Measurements from ENCODE around the gene TPPP2.

The TPPP2 gene

GRCh38 chr14:21034707-21035106, 4.7 kb downstream of the TPPP2 start, which contains the start of gene RNASE13 (continued):
- no peak for TF ChIP-seq ZNF202 (tag by site-specific recombination; IDR thresholded peaks at IDR 0.05; ENCODE audit: borderline replicate concordance)
- no peak for TF ChIP-seq ZNF133 (tag by site-specific recombination; IDR thresholded peaks at IDR 0.05)

DNA sequence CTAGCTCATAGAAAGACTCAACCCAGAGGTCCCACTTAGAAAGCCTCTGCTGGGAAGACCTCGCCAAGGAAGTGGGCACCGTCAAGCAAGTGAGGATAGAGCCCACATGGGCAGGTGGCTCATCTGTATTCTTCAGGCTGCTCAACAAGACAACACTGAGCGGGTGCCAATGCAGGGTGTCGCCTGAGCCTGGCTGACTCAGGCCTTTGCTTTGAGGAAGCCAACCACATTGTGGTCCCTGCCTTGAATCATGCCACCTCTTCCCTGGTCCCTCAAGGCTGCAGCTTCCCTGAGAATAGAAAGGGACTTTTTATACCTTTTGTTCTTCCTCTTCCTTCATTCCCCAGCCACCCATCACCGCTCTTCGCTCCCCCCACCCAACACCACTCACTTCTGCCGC, 6.7 kb downstream of the TPPP2 start:
- no peak overlapping the region for H3K4me3 ChIP-seq (ENCODE audit: low read depth, low read length)
- H3K9me3 ChIP-seq (ENCODE audit: control insufficient read depth, insufficient read depth, low read depth, low read length), result no peaks in the 10 kb centered on the region
- no peaks in the 10 kb centered on the region for H3K4me1 ChIP-seq (ENCODE audit: control insufficient read depth, insufficient read depth, low read length)
- CTCF ChIA-PET, result interaction anchor here (1.6 to 3.2 kb wide), 2 partner anchors 22 to 32 kb away, joined by 5 to 31 read pairs; no protein-coding TSS in a partner anchor
- no peak overlapping the region for H3K27ac ChIP-seq (ENCODE audit: extremely low read depth, low read depth, low read length)
- H3K36me3 ChIP-seq (ENCODE audit: control insufficient read depth in 2 of 2, insufficient read depth in 1 of 2, low read length in 2 of 2), result no peaks in the 10 kb centered on the region
- TF ChIP-seq ZNF791 (tag by site-specific recombination; IDR thresholded peaks at IDR 0.05), result no peak
- TF ChIP-seq ZBTB7A (tag by site-specific recombination; IDR thresholded peaks at IDR 0.05; ENCODE audit: low read depth), result no peak
- TF ChIP-seq, protein P1, sequence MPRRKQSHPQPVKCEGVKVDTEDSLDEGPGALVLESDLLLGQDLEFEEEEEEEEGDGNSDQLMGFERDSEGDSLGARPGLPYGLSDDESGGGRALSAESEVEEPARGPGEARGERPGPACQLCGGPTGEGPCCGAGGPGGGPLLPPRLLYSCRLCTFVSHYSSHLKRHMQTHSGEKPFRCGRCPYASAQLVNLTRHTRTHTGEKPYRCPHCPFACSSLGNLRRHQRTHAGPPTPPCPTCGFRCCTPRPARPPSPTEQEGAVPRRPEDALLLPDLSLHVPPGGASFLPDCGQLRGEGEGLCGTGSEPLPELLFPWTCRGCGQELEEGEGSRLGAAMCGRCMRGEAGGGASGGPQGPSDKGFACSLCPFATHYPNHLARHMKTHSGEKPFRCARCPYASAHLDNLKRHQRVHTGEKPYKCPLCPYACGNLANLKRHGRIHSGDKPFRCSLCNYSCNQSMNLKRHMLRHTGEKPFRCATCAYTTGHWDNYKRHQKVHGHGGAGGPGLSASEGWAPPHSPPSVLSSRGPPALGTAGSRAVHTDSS (tag by site-specific recombination; IDR thresholded peaks at IDR 0.05), result no peak
- no peak for TF ChIP-seq ZNF624 (tag by site-specific recombination; IDR thresholded peaks at IDR 0.05)
- TF ChIP-seq ZNF701 (tag by site-specific recombination; IDR thresholded peaks at IDR 0.05), result no peak
- TF ChIP-seq ZNF596 (tag by site-specific recombination; IDR thresholded peaks at IDR 0.05), result no peak
- TF ChIP-seq ZNF19 (tag by site-specific recombination; IDR thresholded peaks at IDR 0.05; ENCODE audit: low read depth), result no peak
- TF ChIP-seq SETDB1 (IDR thresholded peaks at IDR 0.05; ENCODE audit: insufficient read length, low read length), result no peak
- TF ChIP-seq ZNF335 (tag by site-specific recombination; conservative IDR thresholded peaks at IDR 0.05), result no peak
- TF ChIP-seq, protein P2, sequence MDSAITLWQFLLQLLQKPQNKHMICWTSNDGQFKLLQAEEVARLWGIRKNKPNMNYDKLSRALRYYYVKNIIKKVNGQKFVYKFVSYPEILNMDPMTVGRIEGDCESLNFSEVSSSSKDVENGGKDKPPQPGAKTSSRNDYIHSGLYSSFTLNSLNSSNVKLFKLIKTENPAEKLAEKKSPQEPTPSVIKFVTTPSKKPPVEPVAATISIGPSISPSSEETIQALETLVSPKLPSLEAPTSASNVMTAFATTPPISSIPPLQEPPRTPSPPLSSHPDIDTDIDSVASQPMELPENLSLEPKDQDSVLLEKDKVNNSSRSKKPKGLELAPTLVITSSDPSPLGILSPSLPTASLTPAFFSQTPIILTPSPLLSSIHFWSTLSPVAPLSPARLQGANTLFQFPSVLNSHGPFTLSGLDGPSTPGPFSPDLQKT (IDR thresholded peaks at IDR 0.05; ENCODE audit: borderline replicate concordance, low read depth, low read length), result no peak
- no peak for TF ChIP-seq ZFP37 (tag by site-specific recombination; IDR thresholded peaks at IDR 0.05)
- TF ChIP-seq, protein P3, sequence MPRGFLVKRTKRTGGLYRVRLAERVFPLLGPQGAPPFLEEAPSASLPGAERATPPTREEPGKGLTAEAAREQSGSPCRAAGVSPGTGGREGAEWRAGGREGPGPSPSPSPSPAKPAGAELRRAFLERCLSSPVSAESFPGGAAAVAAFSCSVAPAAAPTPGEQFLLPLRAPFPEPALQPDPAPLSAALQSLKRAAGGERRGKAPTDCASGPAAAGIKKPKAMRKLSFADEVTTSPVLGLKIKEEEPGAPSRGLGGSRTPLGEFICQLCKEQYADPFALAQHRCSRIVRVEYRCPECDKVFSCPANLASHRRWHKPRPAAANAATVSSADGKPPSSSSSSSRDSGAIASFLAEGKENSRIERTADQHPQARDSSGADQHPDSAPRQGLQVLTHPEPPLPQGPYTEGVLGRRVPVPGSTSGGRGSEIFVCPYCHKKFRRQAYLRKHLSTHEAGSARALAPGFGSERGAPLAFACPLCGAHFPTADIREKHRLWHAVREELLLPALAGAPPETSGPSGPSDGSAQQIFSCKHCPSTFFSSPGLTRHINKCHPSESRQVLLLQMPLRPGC (tag by site-specific recombination; IDR thresholded peaks at IDR 0.05), result no peak
- no peak for TF ChIP-seq ZBTB20 (tag by site-specific recombination; IDR thresholded peaks at IDR 0.05)
- TF ChIP-seq ZBTB8A (tag by site-specific recombination; IDR thresholded peaks at IDR 0.05), result no peak
- POLR2A ChIA-PET, result no interaction called here

DNA sequence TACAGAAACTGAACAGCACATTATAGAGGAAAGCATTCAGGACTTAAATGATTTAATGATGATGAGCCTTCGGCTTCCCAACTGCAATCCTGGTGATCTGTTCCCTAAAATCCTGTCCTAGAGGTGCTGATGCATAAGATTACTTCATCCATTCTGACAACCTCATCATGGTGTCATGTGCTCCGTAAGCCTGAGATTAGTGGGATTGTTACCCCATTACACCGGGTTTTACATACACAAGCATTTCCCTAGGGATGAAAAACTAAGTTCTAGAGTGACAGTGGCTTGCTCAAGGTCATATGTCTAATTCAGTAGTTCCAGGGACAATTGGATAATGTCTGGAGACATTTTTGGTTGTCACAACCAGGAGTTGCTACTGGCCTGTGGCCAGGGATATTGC, 7.1 kb downstream of the TPPP2 start:
- Histone ChIP-seq H3K4me1 (ENCODE audit: control insufficient read depth, insufficient read depth, low read length) (no peaks in the 10 kb centered on the region), H3K4me3 (ENCODE audit: low read depth, low read length) (no peak overlapping the region), H3K9me3 (ENCODE audit: control insufficient read depth, insufficient read depth, low read depth, low read length) (no peaks in the 10 kb centered on the region), H3K36me3 (ENCODE audit: control insufficient read depth in 2 of 2, insufficient read depth in 1 of 2, low read length in 2 of 2) (no peaks in the 10 kb centered on the region), H3K27ac (ENCODE audit: extremely low read depth, low read depth, low read length) (no peak overlapping the region)
- CTCF ChIA-PET, result interaction anchor here (1.0 to 3.2 kb wide), 2 partner anchors 22 to 29 kb away, joined by 3 to 31 read pairs; no protein-coding TSS in a partner anchor
- TF ChIP-seq ZNF654 (tag by site-specific recombination; IDR thresholded peaks at IDR 0.05; ENCODE audit: low read depth), result no peak
- no peak for TF ChIP-seq ZNF48 (tag by site-specific recombination; IDR thresholded peaks at IDR 0.05)
- TF ChIP-seq ZNF623 (tag by site-specific recombination; IDR thresholded peaks at IDR 0.05), result no peak
- no peak for TF ChIP-seq ZBTB21 (tag by site-specific recombination; IDR thresholded peaks at IDR 0.05)
- TF ChIP-seq ZNF645 (tag by site-specific recombination; IDR thresholded peaks at IDR 0.05), result no peak
- no peak for TF ChIP-seq MYNN (tag by site-specific recombination; IDR thresholded peaks at IDR 0.05; ENCODE audit: borderline replicate concordance)
- TF ChIP-seq TCF7L2 (IDR thresholded peaks at IDR 0.05; ENCODE audit: borderline replicate concordance, low read depth, low read length), result no peak
- no peak for TF ChIP-seq ZNF596 (tag by site-specific recombination; IDR thresholded peaks at IDR 0.05)
- TF ChIP-seq ZNF23 (tag by site-specific recombination; IDR thresholded peaks at IDR 0.05; ENCODE audit: borderline replicate concordance), result no peak
- no peak for TF ChIP-seq MEIS1 (CRISPR knock-in tag; IDR thresholded peaks at IDR 0.05; ENCODE audit: borderline replicate concordance)
- TF ChIP-seq ZNF660 (tag by site-specific recombination; IDR thresholded peaks at IDR 0.05), result no peak
- no peak for TF ChIP-seq ZNF394 (tag by site-specific recombination; IDR thresholded peaks at IDR 0.05; ENCODE audit: borderline replicate concordance)
- TF ChIP-seq ZNF548 (tag by site-specific recombination; IDR thresholded peaks at IDR 0.05), result no peak
- POLR2A ChIA-PET, result no interaction called here
